Measurements from ENCODE around the gene ANKRD42. TPM values are rescaled to one million over a fixed set of nuclear protein-coding genes. Genes with fewer than 3 reads are reported as not detected.

ANKRD42 gene
- total RNA-seq, 1 donor, result 10.5 TPM

DNA sequence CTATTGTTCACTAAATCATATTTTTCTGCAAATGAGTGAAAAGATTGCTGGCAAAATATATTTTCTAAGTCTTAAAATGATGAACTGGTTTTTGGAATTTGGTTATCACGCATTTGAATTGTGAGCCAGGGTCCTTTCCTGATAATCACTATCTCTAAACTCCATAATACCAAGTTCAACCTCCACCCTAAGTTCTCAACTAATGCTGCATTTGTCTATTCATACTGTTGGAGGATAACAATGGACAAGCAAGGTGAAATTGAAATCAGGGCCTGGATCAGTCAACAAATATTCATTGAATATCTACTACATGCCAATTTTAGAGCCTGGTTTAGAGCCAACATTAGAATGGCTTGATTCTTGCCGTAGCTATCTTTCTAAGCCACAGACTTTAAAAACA is 41.2 kb upstream of the ANKRD42 start:
- Histone ChIP-seq H4K20me1 (ENCODE audit: insufficient read depth, low read length) (peaks cover under 1% of the 10 kb centered on the region), H3K36me3 (ENCODE audit: insufficient read depth, low read length) (no peaks in the 10 kb centered on the region)

DNA sequence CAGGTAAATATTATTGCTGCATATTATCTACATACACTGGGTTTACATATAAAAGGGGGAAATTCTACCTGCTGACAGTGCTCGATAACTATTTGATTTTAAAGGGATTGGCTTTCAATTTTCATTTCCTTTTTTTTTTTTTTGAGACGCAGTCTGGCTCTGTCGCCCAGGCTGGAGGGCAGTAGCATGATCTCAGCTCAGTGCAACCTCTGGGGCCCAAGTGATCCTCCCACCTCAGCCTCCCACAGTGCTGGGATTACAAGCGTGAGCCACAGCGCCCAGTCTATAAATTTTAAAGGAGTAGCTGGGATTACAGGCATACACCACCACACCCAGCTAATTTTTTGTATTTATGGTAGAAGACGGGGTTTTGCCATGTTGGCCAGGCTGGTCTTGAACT is 39.7 kb upstream of the ANKRD42 start:
- H2AFZ ChIP-seq (ENCODE audit: low read length), result no peak overlapping the region
- no peaks in the 10 kb centered on the region for H3K27me3 ChIP-seq (ENCODE audit: insufficient read depth, low read length)
- TF ChIP-seq, protein P1, sequence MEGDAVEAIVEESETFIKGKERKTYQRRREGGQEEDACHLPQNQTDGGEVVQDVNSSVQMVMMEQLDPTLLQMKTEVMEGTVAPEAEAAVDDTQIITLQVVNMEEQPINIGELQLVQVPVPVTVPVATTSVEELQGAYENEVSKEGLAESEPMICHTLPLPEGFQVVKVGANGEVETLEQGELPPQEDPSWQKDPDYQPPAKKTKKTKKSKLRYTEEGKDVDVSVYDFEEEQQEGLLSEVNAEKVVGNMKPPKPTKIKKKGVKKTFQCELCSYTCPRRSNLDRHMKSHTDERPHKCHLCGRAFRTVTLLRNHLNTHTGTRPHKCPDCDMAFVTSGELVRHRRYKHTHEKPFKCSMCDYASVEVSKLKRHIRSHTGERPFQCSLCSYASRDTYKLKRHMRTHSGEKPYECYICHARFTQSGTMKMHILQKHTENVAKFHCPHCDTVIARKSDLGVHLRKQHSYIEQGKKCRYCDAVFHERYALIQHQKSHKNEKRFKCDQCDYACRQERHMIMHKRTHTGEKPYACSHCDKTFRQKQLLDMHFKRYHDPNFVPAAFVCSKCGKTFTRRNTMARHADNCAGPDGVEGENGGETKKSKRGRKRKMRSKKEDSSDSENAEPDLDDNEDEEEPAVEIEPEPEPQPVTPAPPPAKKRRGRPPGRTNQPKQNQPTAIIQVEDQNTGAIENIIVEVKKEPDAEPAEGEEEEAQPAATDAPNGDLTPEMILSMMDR (IDR thresholded peaks at IDR 0.05; ENCODE audit: extremely low read depth, low read depth, low read length), result no peak
- no peaks in the 10 kb centered on the region for H3K4me1 ChIP-seq (ENCODE audit: insufficient read depth, low read length)
- H3K9me3 ChIP-seq (ENCODE audit: low read depth, low read length), result no peaks in the 10 kb centered on the region
- no peak overlapping the region for H3K27ac ChIP-seq (ENCODE audit: low read depth, low read length)
- H3K4me3 ChIP-seq (ENCODE audit: insufficient read depth, low read length), result no peak overlapping the region
- H3K79me2 ChIP-seq (ENCODE audit: insufficient read depth, low read length), result peaks cover 18% of the 10 kb centered on the region
- H3K4me2 ChIP-seq (ENCODE audit: insufficient read depth, low read length), result no peak overlapping the region
- no peaks in the 10 kb centered on the region for H3K36me3 ChIP-seq (ENCODE audit: insufficient read depth, low read length)
- DNase-seq (ENCODE audit: insufficient read length, low spot score, missing footprints), result no peak
- peaks cover 14% of the 10 kb centered on the region for H4K20me1 ChIP-seq (ENCODE audit: insufficient read depth, low read length)

More for the DNA sequence above, 41.2 kb upstream of the ANKRD42 start:
- no peaks in the 10 kb centered on the region for H3K27me3 ChIP-seq (ENCODE audit: insufficient read depth, low read length)
- H3K4me1 ChIP-seq (ENCODE audit: insufficient read depth, low read length), result no peaks in the 10 kb centered on the region
- TF ChIP-seq, protein P1 (IDR thresholded peaks at IDR 0.05; ENCODE audit: extremely low read depth, low read depth, low read length), result no peak
- H3K4me2 ChIP-seq (ENCODE audit: insufficient read depth, low read length), result no peak overlapping the region
- H3K4me3 ChIP-seq (ENCODE audit: insufficient read depth, low read length), result no peak overlapping the region
- DNase-seq (ENCODE audit: insufficient read length, low spot score, missing footprints), result no peak
- no peak overlapping the region for H3K27ac ChIP-seq (ENCODE audit: low read depth, low read length)
- H3K9me3 ChIP-seq (ENCODE audit: low read depth, low read length), result no peaks in the 10 kb centered on the region
- peaks cover 3% of the 10 kb centered on the region for H3K79me2 ChIP-seq (ENCODE audit: insufficient read depth, low read length)
- no peak overlapping the region for H2AFZ ChIP-seq (ENCODE audit: low read length)

DNA sequence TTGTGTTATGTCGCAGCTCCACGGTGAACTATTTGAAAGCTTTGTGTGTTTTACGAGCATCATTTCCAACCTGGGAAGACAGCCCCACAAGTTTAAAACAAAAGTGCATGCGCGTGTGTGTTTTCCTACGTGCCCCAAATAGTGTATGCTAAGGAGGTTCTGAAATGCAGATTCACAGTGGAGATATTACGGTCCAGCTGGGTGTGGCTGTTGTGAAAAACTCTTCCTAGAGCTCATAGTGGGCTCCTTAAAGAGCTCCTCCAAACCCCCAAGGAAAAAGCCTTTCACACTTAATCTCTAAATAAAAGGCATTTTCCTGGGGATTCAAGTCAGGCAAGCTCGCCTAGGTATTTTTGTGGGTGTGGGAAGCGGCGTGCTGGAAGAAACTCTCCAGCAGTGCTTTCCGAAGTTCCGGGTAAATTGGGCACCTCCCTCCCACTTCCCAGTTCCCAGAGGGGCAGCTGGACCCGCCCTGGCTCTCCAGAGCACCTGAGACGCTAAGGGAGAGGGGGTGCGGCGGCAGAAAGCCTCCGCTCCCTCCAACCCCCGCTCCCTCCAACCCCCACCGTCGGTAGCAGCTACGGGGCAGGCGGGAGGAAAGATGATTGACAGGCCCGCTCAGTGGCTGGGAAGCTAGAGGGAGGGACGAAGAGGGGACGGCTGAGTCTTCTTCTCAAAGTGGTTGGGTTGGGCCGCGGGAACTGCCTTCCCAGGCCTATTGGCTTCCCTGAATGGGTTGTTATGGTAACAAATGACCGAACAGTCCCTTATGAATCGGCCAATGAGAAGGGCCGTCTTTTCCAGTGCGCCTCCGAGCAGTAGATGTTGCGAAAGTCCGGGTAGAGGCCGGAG is 37.1 kb upstream of the ANKRD42 start:
- H3K4me1 ChIP-seq (ENCODE audit: insufficient read depth, low read length), result peaks cover 16% of the 10 kb centered on the region
- DNase-seq (ENCODE audit: insufficient read length, low spot score, missing footprints), result peak; percentile 97
- H3K36me3 ChIP-seq (ENCODE audit: insufficient read depth, low read length), result no peaks in the 10 kb centered on the region
- H2AFZ ChIP-seq (ENCODE audit: low read length), result peak overlapping the region; percentile 87
- H3K27me3 ChIP-seq (ENCODE audit: insufficient read depth, low read length), result no peaks in the 10 kb centered on the region
- TF ChIP-seq, protein P1 (IDR thresholded peaks at IDR 0.05; ENCODE audit: extremely low read depth, low read depth, low read length), result no peak
- H3K4me3 ChIP-seq (ENCODE audit: insufficient read depth, low read length), result peak overlapping the region; percentile 81
- no peaks in the 10 kb centered on the region for H3K9me3 ChIP-seq (ENCODE audit: low read depth, low read length)
- peak overlapping the region; percentile 82 for H3K27ac ChIP-seq (ENCODE audit: low read depth, low read length)
- H3K79me2 ChIP-seq (ENCODE audit: insufficient read depth, low read length), result peaks cover 44% of the 10 kb centered on the region
- H4K20me1 ChIP-seq (ENCODE audit: insufficient read depth, low read length), result peaks cover 37% of the 10 kb centered on the region
- H3K4me2 ChIP-seq (ENCODE audit: insufficient read depth, low read length), result peak overlapping the region; percentile 96

DNA sequence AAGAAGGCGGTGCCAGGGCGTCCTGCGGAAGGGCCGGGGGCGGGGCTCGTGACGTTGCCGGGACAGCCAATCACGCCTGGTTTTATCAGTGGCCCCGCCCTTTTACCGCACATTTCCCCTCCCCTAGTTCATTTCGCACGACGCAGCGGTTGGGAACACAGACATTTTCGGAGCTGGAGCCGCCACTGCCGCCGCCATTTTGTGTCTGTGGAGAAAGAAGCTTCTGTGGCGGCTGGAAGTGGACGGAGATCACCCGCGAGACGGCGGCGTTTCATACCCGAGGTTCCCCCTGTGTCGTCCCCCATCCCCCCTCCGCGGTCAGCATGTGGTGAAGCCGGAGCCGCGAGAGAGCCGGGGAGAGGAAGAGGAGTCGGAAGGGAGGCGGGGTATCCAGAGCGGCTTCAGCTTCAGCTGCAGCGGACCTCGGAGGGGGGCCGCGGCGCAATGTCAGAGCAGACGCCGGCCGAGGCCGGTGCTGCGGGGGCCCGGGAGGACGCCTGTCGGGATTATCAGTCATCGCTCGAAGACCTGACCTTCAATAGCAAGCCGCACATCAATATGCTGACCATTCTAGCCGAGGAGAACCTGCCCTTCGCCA is 36.4 kb upstream of the ANKRD42 start, which contains the start of gene PCF11:
TSS of gene PCF11 (plus strand) at position 136 of the 598 bp plus-strand sequence. CDS start at position 445, 309 bp downstream.
- TF ChIP-seq, protein P1 (IDR thresholded peaks at IDR 0.05; ENCODE audit: extremely low read depth, low read depth, low read length), result no peak
- peaks cover 37% of the 10 kb centered on the region for H4K20me1 ChIP-seq (ENCODE audit: insufficient read depth, low read length)
- DNase-seq (ENCODE audit: insufficient read length, low spot score, missing footprints), result no peak

More for the DNA sequence above, 36.4 kb upstream of the ANKRD42 start, which contains the start of gene PCF11:
- Histone ChIP-seq H3K4me1 (ENCODE audit: insufficient read depth, low read length) (peaks cover 21% of the 10 kb centered on the region), H2AFZ (ENCODE audit: low read length) (peak within 1 kb of the TSS; percentile 87), H3K79me2 (ENCODE audit: insufficient read depth, low read length) (peaks cover 51% of the 10 kb centered on the region), H3K4me3 (ENCODE audit: insufficient read depth, low read length) (peak within 1 kb of the TSS; percentile 94), H3K27ac (ENCODE audit: low read depth, low read length) (peak within 1 kb of the TSS; percentile 96), H3K9me3 (ENCODE audit: low read depth, low read length) (no peaks in the 10 kb centered on the region), H3K27me3 (ENCODE audit: insufficient read depth, low read length) (no peaks in the 10 kb centered on the region), H3K36me3 (ENCODE audit: insufficient read depth, low read length) (no peaks in the 10 kb centered on the region), H3K4me2 (ENCODE audit: insufficient read depth, low read length) (peak within 1 kb of the TSS; percentile 96)
